MCF 10A (cell line): Measurements from ENCODE around the gene FOXN3. TPM values are rescaled to one million over a fixed set of nuclear protein-coding genes. Genes with fewer than 3 reads are reported as not detected.
A peak's percentile ranks its signal among the peaks of the same experiment; 100 is the strongest.

Experiments used
- BruUV-seq: library from RNA; stranded (reverse); fragments of 400-500 nt; replicated peaks from 2 replicates; lab custom pipeline; 2021; lab: Mats Ljungman, UMichigan
- CTCF ChIA-PET: fragments of 300-600 bp; sonication (Branson Sonifier 250); formaldehyde crosslinking; extraction: SDS; loops from one replicate; lab custom pipeline; 2021; ENCODE audit warnings: antibody characterized with exemption, inconsistent platforms; lab: Yijun Ruan, JAX
- POLR2A ChIA-PET: fragments of 300-600, 350-650 bp; sonication (Branson Sonifier 250); formaldehyde crosslinking; extraction: SDS; loops from one replicate; lab custom pipeline; 2020; ENCODE audit warnings: antibody characterized with exemption, inconsistent platforms; lab: Yijun Ruan, JAX
- DNase-seq: peaks from one replicate; pipeline ENCODE4 v3.0.0-alpha.2; 2018; ENCODE audit not compliant: unreplicated experiment
- H3K27ac Mint-ChIP-seq: one replicate; pipeline ENCODE4 v1.8.0; 2022; ENCODE audit warnings: mild to moderate bottlenecking, low read depth, mixed read lengths; ENCODE audit not compliant: unreplicated experiment
- H3K27me3 Mint-ChIP-seq: one replicate; pipeline ENCODE4 v1.8.0; 2022; ENCODE audit warnings: mixed read lengths; ENCODE audit not compliant: insufficient read depth, unreplicated experiment
- H3K36me3 Mint-ChIP-seq: one replicate; pipeline ENCODE4 v1.8.0; 2022; ENCODE audit warnings: mild to moderate bottlenecking, moderate library complexity, mixed read lengths; ENCODE audit not compliant: insufficient read depth, unreplicated experiment
- H3K4me1 Mint-ChIP-seq: one replicate; pipeline ENCODE4 v1.8.0; 2022; ENCODE audit warnings: mixed read lengths; ENCODE audit not compliant: insufficient read depth, unreplicated experiment
- H3K4me3 Mint-ChIP-seq: one replicate; pipeline ENCODE4 v1.8.0; 2022; ENCODE audit warnings: mild to moderate bottlenecking, moderate library complexity, mixed read lengths; ENCODE audit not compliant: unreplicated experiment
- H3K9me3 Mint-ChIP-seq: one replicate; pipeline ENCODE4 v1.8.0; 2022; ENCODE audit warnings: mixed read lengths; ENCODE audit not compliant: unreplicated experiment
- intact Hi-C: fragments of 100-400 bp; cut with micrococcal nuclease; formaldehyde crosslinking; loops from 2 replicates; pipeline ENCODE4 v1.14.1; 2022
- total RNA-seq: library from RNA; stranded (reverse); gene quantifications from 2 replicates; pipeline ENCODE4 v1.2.3, GENCODE V29; 2022
- TF ChIP-seq, protein P1 (sequence below): fragments of 200-600 bp; IDR thresholded peaks from one replicate; pipeline ENCODE4 v1.8.0; 2022; ENCODE audit warnings: antibody characterized with exemption, mild to moderate bottlenecking; ENCODE audit not compliant: unreplicated experiment

Gene FOXN3
- total RNA-seq, 1 experiment from 2014 or later, result 27.1 TPM

DNA sequence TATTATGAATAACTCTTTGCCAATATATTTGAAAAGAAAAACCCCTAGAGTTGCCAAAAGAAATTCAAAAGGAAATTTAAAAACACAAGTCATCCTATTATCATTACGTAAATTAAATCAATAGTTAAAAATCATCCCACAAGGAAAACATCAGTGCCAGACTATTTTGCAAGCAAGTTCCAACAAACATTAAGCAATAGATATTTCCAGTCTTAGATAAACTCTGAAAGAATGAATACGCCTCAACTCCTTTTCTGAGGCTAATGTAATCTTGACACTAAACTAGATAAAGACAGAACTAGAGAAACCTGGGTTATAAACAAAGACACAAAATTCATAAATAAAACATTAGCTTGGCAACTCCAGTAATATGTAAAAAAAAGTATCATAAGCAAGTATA lies 245.9 kb downstream of the FOXN3 start:
- Mint-ChIP-seq H3K4me3 (no peak overlapping the region), H3K4me1 (peaks cover 5% of the 10 kb centered on the region), H3K27ac (no peak overlapping the region), H3K27me3 (no peaks in the 10 kb centered on the region), H3K9me3 (no peaks in the 10 kb centered on the region), H3K36me3 (peaks cover 6% of the 10 kb centered on the region)
- POLR2A ChIA-PET, result interaction anchor here (0.7 kb wide), 1 partner anchor 14 kb away, joined by 4 read pairs; no protein-coding TSS in a partner anchor
- CTCF ChIA-PET, result no interaction called here
- TF ChIP-seq, protein P1, sequence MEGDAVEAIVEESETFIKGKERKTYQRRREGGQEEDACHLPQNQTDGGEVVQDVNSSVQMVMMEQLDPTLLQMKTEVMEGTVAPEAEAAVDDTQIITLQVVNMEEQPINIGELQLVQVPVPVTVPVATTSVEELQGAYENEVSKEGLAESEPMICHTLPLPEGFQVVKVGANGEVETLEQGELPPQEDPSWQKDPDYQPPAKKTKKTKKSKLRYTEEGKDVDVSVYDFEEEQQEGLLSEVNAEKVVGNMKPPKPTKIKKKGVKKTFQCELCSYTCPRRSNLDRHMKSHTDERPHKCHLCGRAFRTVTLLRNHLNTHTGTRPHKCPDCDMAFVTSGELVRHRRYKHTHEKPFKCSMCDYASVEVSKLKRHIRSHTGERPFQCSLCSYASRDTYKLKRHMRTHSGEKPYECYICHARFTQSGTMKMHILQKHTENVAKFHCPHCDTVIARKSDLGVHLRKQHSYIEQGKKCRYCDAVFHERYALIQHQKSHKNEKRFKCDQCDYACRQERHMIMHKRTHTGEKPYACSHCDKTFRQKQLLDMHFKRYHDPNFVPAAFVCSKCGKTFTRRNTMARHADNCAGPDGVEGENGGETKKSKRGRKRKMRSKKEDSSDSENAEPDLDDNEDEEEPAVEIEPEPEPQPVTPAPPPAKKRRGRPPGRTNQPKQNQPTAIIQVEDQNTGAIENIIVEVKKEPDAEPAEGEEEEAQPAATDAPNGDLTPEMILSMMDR, result no peak
- no TSS peak for BruUV-seq
- intact Hi-C loops, result no loop called here
- peak; percentile 30 for DNase-seq

DNA sequence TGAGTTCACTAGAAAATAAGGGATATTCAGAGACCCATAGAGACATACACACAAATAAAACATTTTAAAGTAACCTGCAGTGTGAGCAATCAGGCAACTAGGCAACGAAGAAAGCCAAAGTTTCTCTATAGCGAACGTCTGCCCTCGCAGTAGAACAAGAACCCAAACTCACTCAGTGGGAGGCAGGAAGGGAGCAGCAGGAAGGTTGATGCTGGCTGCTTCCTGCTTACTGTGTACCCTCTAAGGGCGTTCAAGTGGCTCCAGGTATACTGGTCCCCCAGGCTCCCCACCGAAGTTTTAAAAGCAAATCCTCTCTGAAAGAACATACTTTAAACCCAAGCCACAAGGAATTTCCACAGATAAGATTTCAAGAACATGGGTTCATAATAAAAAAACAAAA lies 249.3 kb downstream of the FOXN3 start:
- Mint-ChIP-seq H3K4me3 (no peak overlapping the region), H3K27me3 (no peaks in the 10 kb centered on the region), H3K4me1 (peaks cover 5% of the 10 kb centered on the region), H3K36me3 (peaks cover 6% of the 10 kb centered on the region), H3K9me3 (no peaks in the 10 kb centered on the region), H3K27ac (no peak overlapping the region)
- ChIA-PET POLR2A (no interaction called here), CTCF (interaction anchor here (1.2 to 4.1 kb wide), 2 partner anchors 9 to 129 kb away, joined by 3 to 17 read pairs; no protein-coding TSS in a partner anchor)
- intact Hi-C loops, result no loop called here
- BruUV-seq, result no TSS peak
- no peak for DNase-seq
- TF ChIP-seq, protein P1, result no peak

DNA sequence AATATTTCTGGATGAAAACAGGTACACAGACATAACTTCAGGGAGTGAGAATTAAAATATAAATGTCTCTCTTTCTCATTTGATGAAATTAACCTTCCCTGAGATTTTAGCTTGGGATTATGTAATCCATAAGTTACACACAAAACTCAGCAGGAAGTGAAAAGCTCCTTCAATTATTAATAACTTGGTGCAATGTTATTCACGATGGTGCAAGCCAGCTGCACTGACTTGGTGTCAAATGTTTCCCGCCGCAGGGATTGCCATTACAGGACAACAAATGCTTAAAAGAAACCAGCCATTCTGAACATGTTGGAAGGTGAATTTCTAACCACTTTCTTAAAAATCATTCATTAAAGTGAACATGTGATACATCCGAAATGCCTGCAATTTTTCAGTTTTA lies 250.4 kb downstream of the FOXN3 start:
- intact Hi-C loops, result no loop called here
- POLR2A ChIA-PET, result no interaction called here
- no peak for DNase-seq
- Mint-ChIP-seq H3K4me1 (peaks cover 5% of the 10 kb centered on the region), H3K9me3 (no peaks in the 10 kb centered on the region), H3K36me3 (peaks cover 6% of the 10 kb centered on the region), H3K27me3 (no peaks in the 10 kb centered on the region), H3K27ac (no peak overlapping the region), H3K4me3 (no peak overlapping the region)
- CTCF ChIA-PET, result interaction anchor here (0.7 to 4.1 kb wide), 5 partner anchors 10 to 128 kb away, joined by 3 to 17 read pairs (median 3); no protein-coding TSS in a partner anchor
- BruUV-seq, result no TSS peak
- TF ChIP-seq, protein P1, result no peak

DNA sequence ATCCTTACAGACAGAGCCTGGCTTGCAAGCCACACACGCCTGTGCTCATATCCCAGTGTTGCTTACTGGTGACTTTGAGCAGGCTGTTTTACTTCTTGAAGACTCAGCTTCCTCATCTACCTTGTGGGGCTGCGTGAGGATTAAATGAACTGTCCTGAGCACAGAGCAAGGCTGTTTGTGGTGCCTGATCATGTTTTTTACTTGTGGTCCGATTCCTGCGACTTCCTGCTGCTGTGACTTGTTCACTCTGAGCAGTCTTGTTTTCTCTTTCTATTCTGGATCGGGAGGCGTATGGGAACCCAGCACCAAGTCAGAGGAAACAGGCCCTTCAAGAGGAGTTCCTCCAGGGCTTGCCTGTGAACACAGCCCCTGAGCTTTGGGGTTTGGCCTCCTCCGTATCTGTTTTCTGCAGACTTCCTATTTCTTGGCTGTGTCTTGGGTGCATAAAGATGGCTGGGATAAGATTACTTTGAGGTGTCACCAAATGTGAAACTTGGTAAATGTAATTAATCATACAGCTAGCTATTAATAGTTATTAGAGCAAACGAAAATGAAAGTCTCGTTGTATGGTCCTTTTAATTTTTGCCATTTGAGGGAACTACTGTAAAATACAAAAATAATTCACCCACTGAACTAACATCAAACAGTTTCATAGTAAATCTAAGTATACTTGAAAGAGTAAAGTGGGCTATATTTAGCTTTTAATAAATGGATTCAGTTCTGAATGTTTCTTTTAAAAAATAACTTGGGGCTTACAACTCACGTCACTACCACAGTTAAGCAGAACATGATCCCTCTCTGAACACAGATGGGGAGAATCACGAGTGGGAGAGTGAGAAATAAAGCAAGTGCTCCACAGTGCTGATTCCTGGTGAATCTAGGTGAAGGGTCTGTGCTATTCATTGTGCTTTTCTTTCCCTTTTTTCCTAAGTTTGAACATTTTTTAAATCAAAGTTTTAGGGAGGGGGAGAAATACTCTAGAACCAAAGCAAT lies 251.5 kb downstream of the FOXN3 start:
- Mint-ChIP-seq H3K4me3 (no peak overlapping the region), H3K9me3 (no peaks in the 10 kb centered on the region), H3K4me1 (peaks cover 3% of the 10 kb centered on the region), H3K27me3 (no peaks in the 10 kb centered on the region), H3K36me3 (peaks cover 9% of the 10 kb centered on the region), H3K27ac (no peak overlapping the region)
- intact Hi-C loops, result no loop called here
- no peak for DNase-seq
- POLR2A ChIA-PET, result interaction anchor here (0.8 kb wide), 1 partner anchor 250 kb away, joined by 3 read pairs; no protein-coding TSS in a partner anchor
- no TSS peak for BruUV-seq
- CTCF ChIA-PET, result interaction anchor here (0.5 to 4.1 kb wide), 4 partner anchors 11 to 498 kb away, joined by 3 to 17 read pairs (median 4); no protein-coding TSS in a partner anchor
- TF ChIP-seq, protein P1, result no peak
